ENCODE measurements around the gene RGP1.

GRCh38 chr9:35723426-35723825 is 25.7 kb upstream of the RGP1 start:
- TF ChIP-seq ZNF253 (CRISPR knock-in tag; conservative IDR thresholded peaks at IDR 0.05), result no peak
- TF ChIP-seq TAF1 (IDR thresholded peaks at IDR 0.05; ENCODE audit: control insufficient read depth, extremely low read depth, insufficient read depth, low read length, severe bottlenecking), result no peak
- TF ChIP-seq NR1H2 (CRISPR knock-in tag; IDR thresholded peaks at IDR 0.05), result no peak
- TF ChIP-seq FOSL1 (tag; conservative IDR thresholded peaks at IDR 0.05), result no peak
